NCI-H460 (cell line): ENCODE data around the gene USP34. TPM values are rescaled to one million over a fixed set of nuclear protein-coding genes. Genes with fewer than 3 reads are reported as not detected.
A peak's percentile ranks its signal among the peaks of the same experiment; 100 is the strongest.
"Not testable (repeated sequence)": the region's sequence is repeated elsewhere in the genome, so short reads cannot be mapped to it uniquely, and the experiment has no call there.

Source experiments
- DNase-seq: peaks from one replicate; pipeline ENCODE4 v3.0.0-alpha.2; 2016; ENCODE audit warnings: low read depth; ENCODE audit errors: extremely low read depth
- total RNA-seq: library from RNA; depleted of rRNA; stranded (reverse); fragments of >200 nt; shearing (Covaris generic); gene quantifications from 2 replicates; pipeline ENCODE4 v1.2.3, GENCODE V29; 2014

Gene USP34
- total RNA-seq, 1 experiment from 2014 or later, result 107 TPM

- no peak for DNase-seq
Observed at GRCh38 chr2:61465045-61465444, 5.8 kb downstream of the USP34 start.

DNA sequence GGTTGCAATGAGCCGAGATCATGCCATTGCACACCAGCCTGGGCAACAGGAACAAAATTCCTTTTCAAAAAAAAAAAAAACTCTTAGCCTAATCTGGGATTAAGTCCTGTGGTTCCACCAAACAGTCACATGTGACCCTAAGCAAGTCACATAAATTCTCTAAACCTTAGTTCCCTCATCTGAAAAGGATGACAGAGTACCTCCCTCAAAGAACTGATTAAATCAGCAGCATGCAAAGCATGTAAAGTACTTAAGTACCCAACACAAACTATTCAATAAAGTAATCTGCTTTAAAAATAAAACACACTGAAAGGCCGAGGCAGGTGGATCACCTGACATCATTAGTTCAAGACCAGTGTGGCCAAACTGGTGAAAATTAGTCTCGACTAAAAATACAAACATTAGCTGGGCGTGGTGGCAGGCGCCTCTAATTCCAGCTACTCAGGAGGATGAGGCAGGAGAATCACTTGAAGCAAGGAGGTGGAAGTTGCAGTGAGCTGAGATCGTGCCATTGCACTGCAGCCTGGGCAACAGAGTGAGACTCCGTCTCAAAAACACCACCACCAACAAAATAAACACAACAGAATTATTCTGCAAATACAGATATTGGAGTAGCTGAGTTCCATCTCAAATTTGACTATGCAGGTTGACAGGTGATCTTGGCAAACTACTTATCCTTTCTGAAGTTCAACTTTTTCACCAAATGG lies 7.0 kb downstream of the USP34 start:
- no peak for DNase-seq

- no peak for DNase-seq
Observed at GRCh38 chr2:61461404-61461803, 9.5 kb downstream of the USP34 start.

DNA sequence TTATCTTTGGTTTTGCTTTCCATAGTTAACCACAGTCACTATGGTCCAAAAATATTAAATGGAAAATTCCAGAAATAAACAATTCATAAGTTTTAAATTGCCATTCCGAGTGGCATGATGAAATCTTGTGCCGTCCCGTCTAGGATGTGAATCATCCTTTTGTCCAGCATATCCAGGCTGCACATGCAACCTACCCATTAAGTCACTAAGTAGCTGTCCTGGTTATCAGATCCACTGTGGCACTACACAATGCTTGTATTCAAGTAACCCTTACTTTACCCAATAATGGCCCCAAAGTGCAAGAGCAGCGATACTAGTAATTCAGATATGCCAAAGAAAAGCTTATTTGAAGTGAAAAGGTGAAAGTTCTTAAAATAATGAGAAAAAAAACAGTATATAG lies 10.7 kb downstream of the USP34 start:
- DNase-seq, result peak; percentile 28

DNA sequence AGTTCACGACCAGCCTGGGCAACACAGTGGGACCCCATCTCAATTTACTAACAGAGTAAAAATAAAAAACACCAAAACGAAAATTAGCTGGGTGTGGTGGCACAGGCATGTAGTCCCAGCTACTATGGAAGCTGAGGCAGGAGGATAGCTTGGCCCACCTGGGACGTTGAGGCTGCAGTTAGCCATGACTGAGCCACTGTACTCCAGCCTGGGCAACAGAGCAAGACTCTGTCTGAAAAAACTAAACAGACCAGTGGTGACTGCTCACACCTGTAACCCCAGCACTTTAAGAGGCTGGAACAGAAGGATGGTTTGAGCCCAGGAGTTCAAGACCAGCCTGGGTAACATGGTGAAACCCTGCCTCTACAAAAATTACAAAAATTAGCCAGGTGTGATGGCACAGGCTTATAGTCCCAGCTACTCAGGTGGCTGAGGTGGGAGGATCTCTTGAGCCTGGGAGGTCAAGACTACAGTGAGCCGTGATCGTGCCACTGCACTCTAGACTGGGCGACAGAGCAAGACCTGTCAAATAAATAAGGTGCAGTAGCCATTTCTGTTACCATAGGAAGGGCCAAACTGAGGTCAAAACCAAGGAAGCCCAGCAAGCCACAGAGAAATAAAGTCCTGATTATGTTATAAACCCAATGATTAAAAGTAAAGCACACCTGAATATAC lies 14.0 kb downstream of the USP34 start:
- DNase-seq, result no peak

DNA sequence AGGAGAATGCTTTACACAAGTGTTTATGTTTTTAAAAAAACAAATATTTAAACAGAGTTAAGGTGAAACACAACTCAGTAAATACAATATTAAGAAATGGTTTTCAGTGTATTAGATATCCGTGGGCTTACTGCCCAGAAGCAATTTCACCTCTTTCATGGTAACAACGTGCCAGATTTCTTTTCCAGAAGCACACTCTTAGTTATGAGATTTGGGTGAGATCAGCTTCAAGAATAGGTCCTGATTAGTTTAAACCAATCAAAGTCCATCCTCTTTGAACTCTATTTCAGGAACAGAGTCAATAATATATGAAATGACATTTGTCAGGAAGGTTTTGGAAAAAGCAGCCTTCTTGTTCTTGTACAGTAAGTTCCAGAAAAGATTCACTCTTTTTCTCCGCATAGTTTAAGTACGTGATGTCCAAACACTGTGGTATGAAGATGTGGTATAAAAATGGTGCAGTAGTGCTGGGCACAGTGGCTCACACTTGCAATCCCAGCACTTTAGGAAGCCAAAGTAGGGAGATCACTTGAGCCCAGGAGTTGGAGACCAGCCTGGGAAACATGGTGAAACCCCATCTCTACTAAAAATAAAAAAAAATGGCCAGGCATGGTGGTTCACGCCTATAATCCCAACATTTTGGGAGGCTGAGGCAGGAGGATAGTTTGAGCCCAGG lies 14.7 kb downstream of the USP34 start:
- DNase-seq, result no peak

DNA sequence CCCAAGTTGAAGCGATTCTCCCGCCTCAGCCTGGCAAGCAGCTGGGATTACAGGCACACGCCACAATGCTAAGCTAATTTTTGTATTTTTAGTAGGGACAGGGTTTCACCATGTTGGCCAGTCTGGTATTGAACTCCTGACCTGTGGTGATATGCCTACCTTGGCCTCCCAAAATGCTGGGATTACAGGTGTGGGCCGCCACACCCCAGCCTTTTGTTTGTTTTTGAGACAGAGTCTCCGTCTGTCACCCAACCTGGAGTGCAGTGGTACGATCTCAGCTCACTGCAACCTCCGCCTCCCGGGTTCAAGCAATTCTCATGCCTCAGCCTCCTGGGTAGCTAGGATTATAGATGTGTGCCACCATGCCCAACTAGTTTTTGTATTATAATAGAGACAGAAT lies 15.9 kb downstream of the USP34 start:
- not testable (repeated sequence) for DNase-seq

GRCh38 chr2:61454383-61454782 lies 16.5 kb downstream of the USP34 start:
- no peak for DNase-seq

- no peak for DNase-seq
Observed at GRCh38 chr2:61452392-61452791, 18.5 kb downstream of the USP34 start.

DNA sequence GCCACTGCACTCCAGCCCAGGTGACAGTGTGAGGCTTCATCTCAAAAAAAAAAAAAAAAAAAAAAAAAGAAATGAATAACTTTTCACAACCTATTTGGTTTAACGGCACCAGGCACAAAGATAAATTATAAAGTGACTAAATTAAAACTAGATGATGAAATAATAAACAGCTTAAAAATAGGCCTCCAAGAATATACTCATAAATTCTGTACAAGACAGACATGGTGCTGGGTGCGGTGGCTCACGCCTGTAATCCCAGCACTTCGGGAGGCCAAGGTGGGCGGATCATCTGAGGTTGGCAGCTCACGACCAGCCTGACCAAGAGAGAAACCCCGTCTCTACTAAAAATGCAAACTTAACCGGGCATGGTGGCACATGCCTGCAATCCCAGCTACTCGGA lies 19.7 kb downstream of the USP34 start:
- DNase-seq, result no peak

- DNase-seq, result no peak
Observed at GRCh38 chr2:61450144-61450543, 20.7 kb downstream of the USP34 start.

DNA sequence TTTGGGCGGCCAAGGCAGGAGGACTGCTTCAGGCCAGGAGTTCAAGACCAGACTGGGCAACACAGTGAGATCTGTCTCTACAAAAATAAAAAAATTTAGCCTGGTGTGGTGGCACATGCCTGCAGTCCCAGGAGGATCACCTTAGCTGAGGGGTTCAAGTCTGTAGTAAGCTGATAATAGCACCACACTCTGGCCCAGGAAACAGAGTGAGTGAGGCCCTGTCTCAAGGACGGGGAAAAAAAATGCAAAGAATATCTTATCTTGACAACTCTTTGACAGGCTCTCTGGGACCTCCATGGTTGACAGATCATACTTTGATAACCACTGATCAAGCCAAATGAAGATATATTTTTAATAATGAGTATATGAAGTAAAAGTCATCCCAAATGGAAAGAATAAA lies 22.7 kb downstream of the USP34 start:
- no peak for DNase-seq

DNA sequence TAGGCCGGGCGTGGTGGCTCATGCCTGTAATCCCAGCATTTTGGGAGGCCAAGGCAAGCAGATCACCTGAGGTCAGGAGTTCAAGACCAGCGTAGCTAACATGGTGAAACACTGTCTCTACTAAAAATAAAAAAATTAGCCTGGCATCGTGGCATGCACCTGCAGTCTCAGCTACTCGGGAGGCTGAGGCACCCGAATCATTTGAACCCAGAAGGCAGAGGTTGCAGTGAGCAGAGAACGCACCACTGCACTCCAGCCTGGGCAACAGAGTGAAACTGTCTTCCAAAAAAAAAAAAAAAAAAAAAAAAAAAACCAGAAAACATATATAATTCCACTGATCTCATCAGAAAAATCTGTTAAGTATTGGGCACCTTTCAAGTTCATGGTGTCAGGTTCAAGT lies 23.9 kb downstream of the USP34 start:
- DNase-seq, result not testable (repeated sequence)

- no peak for DNase-seq
Observed at GRCh38 chr2:61443342-61444041, 27.4 kb downstream of the USP34 start.

GRCh38 chr2:61439241-61440002 lies 31.5 kb downstream of the USP34 start:
- DNase-seq, result no peak

- no peak for DNase-seq
Observed at GRCh38 chr2:61438670-61439069, 32.2 kb downstream of the USP34 start.

DNA sequence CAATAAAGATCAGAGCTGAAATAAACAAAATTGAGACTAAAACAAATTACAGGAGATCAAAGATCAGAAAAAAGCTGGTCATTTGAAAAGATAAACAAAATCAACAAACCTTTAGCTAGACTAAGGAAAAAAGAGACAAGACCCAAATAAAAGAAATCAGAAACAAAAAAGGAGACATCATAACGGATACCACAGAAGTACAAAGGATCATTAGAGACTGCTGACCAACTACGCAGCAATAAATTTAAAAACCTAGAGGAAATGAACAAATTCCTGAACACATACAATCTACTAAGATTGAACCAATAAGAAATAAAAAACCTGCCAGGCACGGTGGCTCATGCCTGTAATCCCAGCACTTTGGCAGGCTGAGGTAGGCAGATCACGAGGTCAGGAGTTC lies 33.7 kb downstream of the USP34 start:
- DNase-seq, result no peak

GRCh38 chr2:61436092-61436491 lies 34.8 kb downstream of the USP34 start:
- DNase-seq, result no peak

DNA sequence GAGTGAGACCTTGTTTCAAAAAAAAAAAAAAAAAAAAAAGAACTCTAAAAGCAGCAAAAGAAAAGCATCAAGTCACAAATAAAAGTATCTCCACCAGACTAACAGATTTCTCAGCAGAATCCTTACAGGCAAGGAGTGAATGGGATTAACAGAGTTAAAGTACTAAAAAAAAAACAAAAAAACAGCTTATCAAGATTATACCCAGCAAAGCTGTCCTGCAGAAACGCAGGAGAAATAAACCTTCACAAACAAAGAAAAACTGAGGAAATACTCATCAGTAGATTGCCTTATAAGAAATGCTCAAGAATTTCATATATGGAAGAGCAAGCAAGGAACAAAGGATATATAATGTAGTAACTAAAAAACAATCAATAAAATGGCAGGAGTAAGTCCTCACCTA lies 35.6 kb downstream of the USP34 start:
- DNase-seq, result no peak

- no peak for DNase-seq
Observed at GRCh38 chr2:61434314-61434713, 36.6 kb downstream of the USP34 start.

DNA sequence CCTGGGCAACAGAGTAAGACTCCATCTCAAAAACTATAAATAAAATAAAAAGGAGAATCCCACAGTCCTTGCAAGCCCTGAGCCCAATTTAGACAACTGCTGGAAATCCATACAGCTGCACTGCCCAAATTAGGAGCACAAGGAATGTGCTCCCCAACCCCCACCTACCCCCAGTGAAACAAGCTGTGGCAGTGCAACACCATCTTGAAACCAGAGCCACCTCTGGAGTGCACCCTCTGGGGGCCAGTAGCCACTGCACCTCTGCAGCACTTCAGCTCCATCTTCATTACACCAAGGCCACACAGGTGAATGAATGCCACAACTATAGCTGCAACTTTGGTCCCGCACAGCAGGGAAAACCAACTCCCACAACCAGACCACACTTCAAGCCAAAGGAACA lies 37.3 kb downstream of the USP34 start:
- DNase-seq, result no peak
